Epithelial cell of esophagus (primary cell): ENCODE data around the gene CDC20B.
"Not testable (repeated sequence)": the region's sequence is repeated elsewhere in the genome, so short reads cannot be mapped to it uniquely, and the experiment has no call there.

ENCODE experiments used
- DNase-seq: peaks from one replicate; pipeline ENCODE4 v3.0.0; 2010; ENCODE audit warnings: low read depth
- H3K4me3 ChIP-seq: 2 replicates; pipeline ENCODE4 v1.5.1; 2011; ENCODE audit warnings: mild to moderate bottlenecking, low read length, control low read depth
- TF ChIP-seq, protein P1 (sequence below): IDR thresholded peaks from 2 replicates; pipeline ENCODE4 v1.5.1; 2011; ENCODE audit warnings: low read depth, mild to moderate bottlenecking, low read length, control low read depth, inconsistent platforms; ENCODE audit not compliant: insufficient read depth; ENCODE audit errors: missing control alignments

The CDC20B gene

DNA sequence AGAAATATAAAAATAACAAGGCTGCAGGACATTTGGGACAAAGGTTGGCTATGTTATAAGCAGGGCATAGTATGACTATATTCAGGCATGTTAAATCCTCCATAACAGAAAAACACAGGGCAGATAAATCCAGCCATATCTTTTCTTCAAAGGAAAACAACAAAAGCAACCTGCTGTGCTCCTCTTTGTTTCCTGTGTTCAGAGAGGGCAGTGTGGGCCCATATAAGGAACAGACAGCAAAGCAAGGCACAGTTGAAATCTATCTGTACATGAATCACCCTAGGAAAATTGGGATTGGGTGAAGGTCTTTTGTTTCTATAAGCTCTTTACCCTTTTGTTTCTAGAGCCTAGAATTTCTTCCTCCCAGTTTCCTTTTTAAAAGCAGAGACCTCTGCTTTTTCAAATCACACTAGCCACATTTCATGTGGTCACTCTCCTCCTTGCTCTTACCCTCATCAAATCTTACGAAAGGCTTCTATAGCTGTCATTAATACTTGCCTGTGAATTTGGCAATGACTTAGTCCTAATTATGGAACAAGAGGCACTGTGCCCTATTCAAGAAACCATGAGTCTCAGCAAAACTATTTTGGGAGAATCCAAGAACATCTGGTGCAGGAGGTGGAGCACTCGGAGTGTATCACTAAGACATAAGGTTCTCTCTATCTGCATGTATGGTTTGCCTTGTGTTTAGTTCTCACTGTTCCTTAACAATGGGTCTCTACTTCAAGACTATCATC lies 68.8 kb downstream of the CDC20B start:
- no peak for DNase-seq
- TF ChIP-seq, protein P1, sequence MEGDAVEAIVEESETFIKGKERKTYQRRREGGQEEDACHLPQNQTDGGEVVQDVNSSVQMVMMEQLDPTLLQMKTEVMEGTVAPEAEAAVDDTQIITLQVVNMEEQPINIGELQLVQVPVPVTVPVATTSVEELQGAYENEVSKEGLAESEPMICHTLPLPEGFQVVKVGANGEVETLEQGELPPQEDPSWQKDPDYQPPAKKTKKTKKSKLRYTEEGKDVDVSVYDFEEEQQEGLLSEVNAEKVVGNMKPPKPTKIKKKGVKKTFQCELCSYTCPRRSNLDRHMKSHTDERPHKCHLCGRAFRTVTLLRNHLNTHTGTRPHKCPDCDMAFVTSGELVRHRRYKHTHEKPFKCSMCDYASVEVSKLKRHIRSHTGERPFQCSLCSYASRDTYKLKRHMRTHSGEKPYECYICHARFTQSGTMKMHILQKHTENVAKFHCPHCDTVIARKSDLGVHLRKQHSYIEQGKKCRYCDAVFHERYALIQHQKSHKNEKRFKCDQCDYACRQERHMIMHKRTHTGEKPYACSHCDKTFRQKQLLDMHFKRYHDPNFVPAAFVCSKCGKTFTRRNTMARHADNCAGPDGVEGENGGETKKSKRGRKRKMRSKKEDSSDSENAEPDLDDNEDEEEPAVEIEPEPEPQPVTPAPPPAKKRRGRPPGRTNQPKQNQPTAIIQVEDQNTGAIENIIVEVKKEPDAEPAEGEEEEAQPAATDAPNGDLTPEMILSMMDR: no peak
- no peak overlapping the region for H3K4me3 ChIP-seq

DNA sequence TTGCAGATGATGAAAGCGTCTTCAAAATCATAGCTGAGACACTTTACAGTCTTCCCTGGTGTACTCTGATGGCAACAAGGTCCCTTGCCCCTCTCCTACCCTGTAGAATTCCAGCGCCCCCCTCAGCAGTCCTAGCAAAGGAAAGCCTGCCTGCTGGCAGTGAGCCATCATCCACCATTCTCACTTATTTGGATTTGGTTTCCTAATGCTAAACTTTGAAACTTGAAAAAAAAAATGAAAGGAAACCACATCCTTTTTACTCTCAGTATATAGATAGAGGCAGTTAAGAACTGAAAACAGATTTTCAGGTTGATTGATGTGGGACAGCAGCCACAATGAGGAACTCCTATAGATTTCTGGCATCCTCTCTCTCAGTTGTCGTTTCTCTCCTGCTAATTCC lies 70.6 kb downstream of the CDC20B start, which contains the start of gene GZMA:
Gene GZMA (plus strand): TSS at position 299 of the 400 bp plus-strand sequence. CDS start 37 bp downstream, at position 336.
- TF ChIP-seq, protein P1: no peak
- no peak within 1 kb of the TSS for H3K4me3 ChIP-seq
- DNase-seq: no peak

- no peak overlapping the region for H3K4me3 ChIP-seq
- DNase-seq: no peak
- TF ChIP-seq, protein P1: no peak
These were observed 71.3 kb downstream of the CDC20B start for GRCh38 chr5:55101556-55102276.

DNA sequence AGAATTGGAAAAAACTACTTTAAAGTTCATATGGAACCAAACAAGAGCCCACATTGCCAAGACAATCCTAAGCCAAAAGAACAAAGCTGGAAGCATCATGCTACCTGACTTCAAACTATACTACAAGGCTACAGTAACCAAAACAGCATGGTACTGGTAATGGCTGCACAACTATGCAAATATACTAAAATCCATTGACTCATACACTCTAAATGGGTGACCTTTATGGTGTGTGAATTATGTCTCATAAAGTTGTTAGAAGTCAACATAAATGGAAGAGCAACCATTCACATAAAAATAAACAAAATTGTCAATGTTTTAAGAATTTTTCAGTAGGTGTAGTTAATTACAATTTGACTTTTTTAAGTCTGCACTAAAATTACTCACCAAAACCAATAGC lies 71.8 kb downstream of the CDC20B start:
- DNase-seq, H3K4me3 ChIP-seq: not testable (repeated sequence)

GRCh38 chr5:55096861-55097260 lies 76.1 kb downstream of the CDC20B start:
- TF ChIP-seq, protein P1: no peak
- peak; percentile 5 for DNase-seq
- H3K4me3 ChIP-seq: no peak overlapping the region

DNA sequence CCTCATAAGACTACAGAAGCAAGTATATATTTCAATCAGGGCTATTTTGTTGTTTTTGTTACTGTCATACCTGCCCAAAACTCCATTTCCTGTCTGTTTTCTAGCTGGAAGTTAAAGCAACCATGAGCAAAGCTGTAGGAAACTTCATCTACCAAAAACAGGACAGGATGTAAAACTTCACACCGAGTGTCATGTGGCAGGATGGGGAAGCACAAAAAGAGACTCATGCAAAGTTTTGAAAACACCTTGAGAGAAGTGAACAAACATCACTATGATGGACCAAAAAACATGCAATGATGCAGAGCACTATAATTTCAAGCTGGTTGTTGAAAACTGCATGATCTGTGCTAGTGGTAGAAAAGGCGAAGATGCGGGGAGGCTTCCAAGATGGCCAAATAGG lies 76.8 kb downstream of the CDC20B start:
- no peak for DNase-seq
- no peak overlapping the region for H3K4me3 ChIP-seq
- TF ChIP-seq, protein P1: no peak

GRCh38 chr5:55091011-55091410 lies 82.0 kb downstream of the CDC20B start:
- H3K4me3 ChIP-seq, DNase-seq: not testable (repeated sequence)

GRCh38 chr5:55089301-55089700 lies 83.7 kb downstream of the CDC20B start:
- DNase-seq, H3K4me3 ChIP-seq: not testable (repeated sequence)
